Loucy (cell line): ENCODE data around the gene PITPNC1.

Experiments used
- CTCF ChIP-seq: fragments of 200-600 bp; sonication (generic); conservative IDR thresholded peaks from 2 replicates; pipeline ENCODE4 v1.5.1; 2014; ENCODE audit warnings: mild to moderate bottlenecking, antibody characterized with exemption, low read length
- EZH2phosphoT487 ChIP-seq: fragments of 200-600 bp; IDR thresholded peaks from 2 replicates; pipeline ENCODE4 v1.6.1; 2018; ENCODE audit warnings: antibody characterized with exemption, mild to moderate bottlenecking, moderate library complexity, borderline replicate concordance

DNA sequence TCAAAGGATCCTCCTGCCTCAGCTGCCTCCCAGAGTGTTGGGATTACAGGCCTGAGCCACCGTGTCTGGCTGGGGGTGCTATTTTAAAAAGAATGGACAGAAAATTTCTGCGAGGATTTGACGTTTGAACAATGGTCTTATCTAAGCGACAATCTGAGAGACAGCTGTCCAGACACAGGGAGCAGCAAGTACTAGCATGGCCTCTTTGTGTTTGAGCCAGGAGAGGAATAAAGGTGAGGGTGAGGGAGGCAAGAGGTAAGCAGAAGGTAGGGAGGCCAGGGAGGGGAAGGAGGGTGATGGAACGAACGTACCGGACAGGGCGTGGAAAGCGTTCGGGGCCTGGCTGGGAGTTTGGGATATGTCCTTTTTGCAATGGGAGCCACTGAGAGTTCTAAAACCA, 59.2 kb downstream of the PITPNC1 start:
- no peak for TF ChIP-seq CTCF
- no peak for TF ChIP-seq EZH2phosphoT487
